ENCODE results near the gene NRG2. TPM values are rescaled to one million over a fixed set of nuclear protein-coding genes. Genes with fewer than 3 reads are reported as not detected.

Gene NRG2
- total and polyA plus RNA-seq, 8 donors: 1.2 to 5.2 (median 3.0) TPM

DNA sequence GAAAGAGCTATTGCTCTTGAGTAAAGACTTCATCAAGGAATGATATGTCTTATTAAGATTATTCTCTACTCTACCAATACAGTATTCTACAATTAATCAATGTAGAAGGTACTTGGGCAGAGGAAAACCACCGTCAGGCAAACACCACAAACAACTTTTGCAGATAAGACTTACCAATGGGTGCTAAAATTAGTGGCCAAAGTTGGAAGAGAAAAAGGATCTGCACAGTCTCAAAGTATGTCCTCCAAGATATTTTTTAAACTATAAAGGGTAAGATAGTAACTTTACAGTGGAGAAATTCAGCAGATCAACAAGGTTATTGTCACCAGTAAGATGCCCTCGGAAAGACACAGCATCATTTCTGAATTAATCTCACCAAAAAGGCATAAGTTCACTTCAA lies 38.9 kb downstream of the NRG2 start:
- H3K4me1 ChIP-seq: peaks cover 0 to 6% (median 0%) of the 10 kb centered on the region in 3 donors

DNA sequence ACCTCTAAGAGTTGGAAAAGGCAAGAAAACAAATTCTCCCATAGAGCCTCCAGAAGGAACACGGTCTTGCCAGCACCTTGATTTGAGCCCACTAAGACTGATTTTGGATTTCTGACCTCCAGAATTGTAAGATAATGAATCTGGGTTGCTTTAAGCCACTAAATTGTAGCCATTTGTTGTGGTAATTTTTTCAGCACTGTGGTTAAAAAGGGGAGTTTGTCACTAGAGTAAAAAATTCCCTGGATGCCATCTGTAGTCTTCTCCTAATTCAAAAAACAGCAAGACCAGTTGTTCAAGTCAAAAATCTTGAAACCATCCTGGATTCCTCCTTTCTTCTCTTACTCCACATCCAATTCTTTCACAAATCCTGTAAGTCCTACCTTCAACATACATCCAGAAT lies 39.6 kb downstream of the NRG2 start:
- Histone ChIP-seq H3K36me3 (no peaks in the 10 kb centered on the region), H3K4me1 (peaks cover 0 to 6% (median 0%) of the 10 kb centered on the region in 3 donors), H3K4me3 (no peak overlapping the region), H3K27ac (no peak overlapping the region), H3K9me3 (no peaks in the 10 kb centered on the region), H3K27me3 (no peaks in the 10 kb centered on the region)
- intact Hi-C loops (cut with DNase I): no loop called here
- WGBS, 2 donors: 91 to 100% methylated on average over 1 of the region's 1 CpG
- DNase-seq: no peak
- FAIRE-seq: no peak
- ATAC-seq: no peak
- TF ChIP-seq CTCF (IDR thresholded peaks at IDR 0.05): no peak

More for the DNA sequence above, 38.9 kb downstream of the NRG2 start:
- WGBS, 2 donors: 60 to 61% methylated on average over 2 of the region's 2 CpGs
- H3K4me3 ChIP-seq: no peak overlapping the region
- FAIRE-seq: no peak
- no peak for ATAC-seq
- DNase-seq: no peak
- intact Hi-C loops (cut with DNase I): no loop called here
- no peaks in the 10 kb centered on the region for H3K9me3 ChIP-seq
- TF ChIP-seq CTCF (IDR thresholded peaks at IDR 0.05): no peak
- H3K27ac ChIP-seq: no peak overlapping the region
- no peaks in the 10 kb centered on the region for H3K36me3 ChIP-seq
- H3K27me3 ChIP-seq: no peaks in the 10 kb centered on the region

DNA sequence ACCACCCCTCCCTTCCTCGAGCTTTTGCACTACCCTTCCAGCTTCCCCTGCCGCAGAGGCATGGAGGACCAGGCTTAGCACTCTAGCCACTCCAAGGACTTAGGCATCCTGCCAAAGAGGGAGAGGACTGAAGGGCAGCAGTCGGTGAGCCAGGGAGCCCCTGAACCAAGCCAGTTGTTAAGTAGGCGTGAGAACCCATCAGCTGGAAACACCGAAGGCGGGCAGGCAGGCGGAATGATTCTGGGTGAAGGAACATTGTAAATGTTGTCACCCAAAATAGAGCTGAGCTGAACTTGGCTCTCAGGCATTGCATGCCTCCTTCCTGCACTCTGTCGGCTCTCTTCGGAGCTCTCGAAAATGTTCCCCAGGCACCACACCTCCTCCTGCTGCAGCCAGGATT lies 42.8 kb downstream of the NRG2 start:
- H3K27me3 ChIP-seq: no peaks in the 10 kb centered on the region
- peak overlapping the region; percentile 16 to 44 (median 29) for H3K27ac ChIP-seq
- FAIRE-seq (no peak), ATAC-seq (peak; percentile 88 to 98 (median 96)), DNase-seq (peak; percentile 63 to 90 (median 82))
- WGBS, 2 donors: 21 to 35% methylated on average over 10 of the region's 10 CpGs
- no peaks in the 10 kb centered on the region for H3K9me3 ChIP-seq
- H3K4me3 ChIP-seq: no peak overlapping the region
- no peak for TF ChIP-seq CTCF (IDR thresholded peaks at IDR 0.05)
- intact Hi-C loops (cut with DNase I): no loop called here
- H3K4me1 ChIP-seq: peaks cover 0 to 6% (median 0%) of the 10 kb centered on the region in 3 donors
- H3K36me3 ChIP-seq: no peaks in the 10 kb centered on the region

- TF ChIP-seq CTCF (IDR thresholded peaks at IDR 0.05): no peak
- WGBS, 2 donors: 82 to 86% methylated on average over 3 of the region's 3 CpGs
- Histone ChIP-seq H3K27ac (no peak overlapping the region), H3K9me3 (no peaks in the 10 kb centered on the region), H3K4me3 (no peak overlapping the region), H3K4me1 (peaks cover 0 to 6% (median 0%) of the 10 kb centered on the region in 3 donors), H3K27me3 (no peaks in the 10 kb centered on the region), H3K36me3 (no peaks in the 10 kb centered on the region)
- no peak for ATAC-seq
- intact Hi-C loops (cut with DNase I): no loop called here
- no peak for DNase-seq
- no peak for FAIRE-seq
Measured at GRCh38 chr5:139998837-139999236, 44.3 kb downstream of the NRG2 start.

DNA sequence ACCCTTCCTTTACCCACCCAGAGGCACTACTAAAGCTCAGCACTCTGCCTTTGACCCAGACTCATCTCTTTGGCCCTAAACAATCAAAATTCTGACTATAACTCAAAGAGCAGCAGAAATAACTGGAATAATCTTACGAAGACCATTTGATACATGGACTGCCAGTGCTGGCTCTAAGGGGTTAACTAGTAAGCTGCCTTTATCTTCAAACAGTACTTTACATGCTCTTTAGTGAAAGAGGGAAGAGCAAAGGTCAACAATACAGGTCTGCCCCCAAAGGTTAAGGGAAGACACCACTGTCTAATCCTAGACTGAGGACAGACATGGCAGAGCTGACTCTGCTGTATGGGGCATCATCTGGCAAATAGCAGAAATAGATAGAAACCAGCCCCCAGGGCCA lies 45.8 kb downstream of the NRG2 start:
- no peaks in the 10 kb centered on the region for H3K27me3 ChIP-seq
- H3K27ac ChIP-seq: no peak overlapping the region
- TF ChIP-seq CTCF (IDR thresholded peaks at IDR 0.05): no peak
- DNase-seq (no peak), ATAC-seq (no peak), FAIRE-seq (no peak)
- H3K9me3 ChIP-seq: no peaks in the 10 kb centered on the region
- intact Hi-C loops (cut with DNase I): no loop called here
- no peaks in the 10 kb centered on the region for H3K36me3 ChIP-seq
- peaks cover 0 to 6% (median 0%) of the 10 kb centered on the region in 3 donors for H3K4me1 ChIP-seq
- no peak overlapping the region for H3K4me3 ChIP-seq
- WGBS, 2 donors: 96 to 100% methylated on average over 1 of the region's 1 CpG

All from pancreas (tissue), 10 donors.